ENCODE results near the gene RGS17. TPM values are rescaled to one million over a fixed set of nuclear protein-coding genes. Genes with fewer than 3 reads are reported as not detected.

The RGS17 gene
- total RNA-seq, 1 experiment from 2014 or later, result 4.4 TPM

Other genes with a start within 250 kb of the RGS17 start
- gene FBXO5, start 148.2 kb downstream of the RGS17 start, total RNA-seq (2014; rRNA removed; shearing (Covaris generic)), result 75.8 and 102 TPM in 2 replicates
- gene MTRF1L, start 128.6 kb downstream of the RGS17 start, total RNA-seq (2014; rRNA removed; shearing (Covaris generic)), result 19.7 and 25.0 TPM in 2 replicates